Osteoblast (primary cell): ENCODE data around the gene POU2AF3. TPM values are rescaled to one million over a fixed set of nuclear protein-coding genes. Genes with fewer than 3 reads are reported as not detected.

Experiments
- DNase-seq: peaks from one replicate; pipeline ENCODE4 v3.0.0; 2011; ENCODE audit warnings: low spot score, mixed read lengths; ENCODE audit not compliant: insufficient read length; ENCODE audit errors: missing footprints
- H2AFZ ChIP-seq: 2 replicates; pipeline ENCODE4 v1.6.0; 2011; ENCODE audit warnings: mild to moderate bottlenecking, low read length
- H3K27ac ChIP-seq: 2 replicates; pipeline ENCODE4 v1.5.1; 2011; ENCODE audit warnings: mild to moderate bottlenecking, low read depth, low read length, moderate library complexity
- H3K27me3 ChIP-seq: 2 replicates; pipeline ENCODE4 v1.6.0; 2012; ENCODE audit warnings: mild to moderate bottlenecking, control low read depth, inconsistent platforms, low read length, moderate library complexity; ENCODE audit not compliant: insufficient read depth
- H3K36me3 ChIP-seq: 2 replicates; pipeline ENCODE4 v1.5.1; 2011; ENCODE audit warnings: mild to moderate bottlenecking, low read length, control low read depth, moderate library complexity; ENCODE audit not compliant: insufficient read depth
- H3K4me1 ChIP-seq: 2 replicates; pipeline ENCODE4 v1.5.1; 2011; ENCODE audit warnings: mild to moderate bottlenecking, low read length, control low read depth, moderate library complexity; ENCODE audit not compliant: insufficient read depth
- H3K4me2 ChIP-seq: 2 replicates; pipeline ENCODE4 v1.6.0; 2011; ENCODE audit warnings: mild to moderate bottlenecking, low read length; ENCODE audit not compliant: insufficient read depth
- H3K4me3 ChIP-seq: fragments of 200-600 bp; sonication (generic); 3 replicates; pipeline ENCODE4 v1.5.1; 2012; ENCODE audit warnings: mild to moderate bottlenecking, low read length, inconsistent platforms; ENCODE audit not compliant: insufficient read depth
- H3K79me2 ChIP-seq: 2 replicates; pipeline ENCODE4 v1.6.0; 2012; ENCODE audit warnings: mild to moderate bottlenecking, low read length, control low read depth, inconsistent platforms; ENCODE audit not compliant: insufficient read depth
- H3K9me3 ChIP-seq: 2 replicates; pipeline ENCODE4 v1.5.1; 2011; ENCODE audit warnings: low read depth, low read length, control low read depth
- H4K20me1 ChIP-seq: 2 replicates; pipeline ENCODE4 v1.6.0; 2012; ENCODE audit warnings: mild to moderate bottlenecking, low read length, control low read depth; ENCODE audit not compliant: insufficient read depth
- total RNA-seq: library from RNA; depleted of rRNA; stranded (reverse); fragments of >200 nt; gene quantifications from 2 replicates; pipeline ENCODE4 v1.2.3, GENCODE V29; 2012
- TF ChIP-seq, protein P1 (sequence below): IDR thresholded peaks from 2 replicates; pipeline ENCODE4 v1.5.1; 2011; ENCODE audit warnings: mild to moderate bottlenecking, low read depth, low read length, moderate library complexity; ENCODE audit errors: extremely low read depth

The POU2AF3 gene
- total RNA-seq, 1 donor: 0.36 TPM

GRCh38 chr11:111348147-111348546, 49.8 kb downstream of the POU2AF3 start:
- Histone ChIP-seq H2AFZ (no peak overlapping the region), H3K27me3 (peaks cover 9% of the 10 kb centered on the region), H3K4me3 (no peak overlapping the region), H4K20me1 (no peaks in the 10 kb centered on the region), H3K79me2 (no peaks in the 10 kb centered on the region), H3K4me1 (peaks cover 10% of the 10 kb centered on the region), H3K9me3 (no peaks in the 10 kb centered on the region), H3K36me3 (no peaks in the 10 kb centered on the region), H3K4me2 (no peak overlapping the region), H3K27ac (no peak overlapping the region)
- DNase-seq: no peak
- TF ChIP-seq, protein P1, sequence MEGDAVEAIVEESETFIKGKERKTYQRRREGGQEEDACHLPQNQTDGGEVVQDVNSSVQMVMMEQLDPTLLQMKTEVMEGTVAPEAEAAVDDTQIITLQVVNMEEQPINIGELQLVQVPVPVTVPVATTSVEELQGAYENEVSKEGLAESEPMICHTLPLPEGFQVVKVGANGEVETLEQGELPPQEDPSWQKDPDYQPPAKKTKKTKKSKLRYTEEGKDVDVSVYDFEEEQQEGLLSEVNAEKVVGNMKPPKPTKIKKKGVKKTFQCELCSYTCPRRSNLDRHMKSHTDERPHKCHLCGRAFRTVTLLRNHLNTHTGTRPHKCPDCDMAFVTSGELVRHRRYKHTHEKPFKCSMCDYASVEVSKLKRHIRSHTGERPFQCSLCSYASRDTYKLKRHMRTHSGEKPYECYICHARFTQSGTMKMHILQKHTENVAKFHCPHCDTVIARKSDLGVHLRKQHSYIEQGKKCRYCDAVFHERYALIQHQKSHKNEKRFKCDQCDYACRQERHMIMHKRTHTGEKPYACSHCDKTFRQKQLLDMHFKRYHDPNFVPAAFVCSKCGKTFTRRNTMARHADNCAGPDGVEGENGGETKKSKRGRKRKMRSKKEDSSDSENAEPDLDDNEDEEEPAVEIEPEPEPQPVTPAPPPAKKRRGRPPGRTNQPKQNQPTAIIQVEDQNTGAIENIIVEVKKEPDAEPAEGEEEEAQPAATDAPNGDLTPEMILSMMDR: no peak

DNA sequence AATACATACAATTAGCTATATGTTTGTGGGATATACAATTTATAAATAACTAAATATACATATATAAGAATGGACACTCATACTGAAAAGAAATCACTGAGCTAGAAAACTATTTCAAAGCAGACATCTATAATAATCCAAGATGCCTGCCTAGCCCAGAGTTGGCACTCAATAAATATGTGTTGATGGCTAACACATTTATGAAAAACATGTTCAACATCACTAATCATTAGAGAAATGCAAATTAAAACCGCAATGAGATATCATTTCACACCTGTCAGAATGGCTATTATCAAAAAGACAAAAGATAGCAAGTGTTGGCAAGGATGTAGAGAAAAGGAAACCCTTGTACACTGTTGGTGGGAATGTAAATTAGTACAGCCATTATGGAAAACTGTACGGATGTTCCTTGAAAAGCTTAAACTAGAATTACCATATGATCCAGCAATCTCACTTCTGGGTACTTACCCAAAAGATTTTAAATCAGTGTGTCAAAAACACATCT, 50.9 kb downstream of the POU2AF3 start:
- DNase-seq: no peak
- Histone ChIP-seq H3K4me3 (no peak overlapping the region), H3K79me2 (no peaks in the 10 kb centered on the region), H3K9me3 (no peaks in the 10 kb centered on the region), H3K36me3 (no peaks in the 10 kb centered on the region), H3K4me2 (no peak overlapping the region), H3K4me1 (peaks cover 10% of the 10 kb centered on the region), H2AFZ (no peak overlapping the region), H3K27me3 (peaks cover 9% of the 10 kb centered on the region), H4K20me1 (no peaks in the 10 kb centered on the region), H3K27ac (no peak overlapping the region)
- TF ChIP-seq, protein P1: no peak

- Histone ChIP-seq H3K27me3 (peaks cover 9% of the 10 kb centered on the region), H3K4me1 (peaks cover 10% of the 10 kb centered on the region), H3K4me2 (no peak overlapping the region), H3K27ac (no peak overlapping the region), H3K36me3 (no peaks in the 10 kb centered on the region), H3K79me2 (no peaks in the 10 kb centered on the region), H4K20me1 (no peaks in the 10 kb centered on the region), H3K9me3 (no peaks in the 10 kb centered on the region), H3K4me3 (no peak overlapping the region), H2AFZ (no peak overlapping the region)
- no peak for DNase-seq
- TF ChIP-seq, protein P1: no peak
Measured at GRCh38 chr11:111350811-111351210, 52.5 kb downstream of the POU2AF3 start.

GRCh38 chr11:111351374-111352055, 53.2 kb downstream of the POU2AF3 start:
- TF ChIP-seq, protein P1: no peak
- no peaks in the 10 kb centered on the region for H3K79me2 ChIP-seq
- no peaks in the 10 kb centered on the region for H3K9me3 ChIP-seq
- no peaks in the 10 kb centered on the region for H4K20me1 ChIP-seq
- peaks cover 9% of the 10 kb centered on the region for H3K27me3 ChIP-seq
- no peak overlapping the region for H2AFZ ChIP-seq
- H3K4me3 ChIP-seq: no peak overlapping the region
- H3K36me3 ChIP-seq: no peaks in the 10 kb centered on the region
- no peak overlapping the region for H3K4me2 ChIP-seq
- no peak overlapping the region for H3K27ac ChIP-seq
- H3K4me1 ChIP-seq: peaks cover 10% of the 10 kb centered on the region
- no peak for DNase-seq
